Measurements from ENCODE around the gene CORO2B. TPM values are rescaled to one million over a fixed set of nuclear protein-coding genes. Genes with fewer than 3 reads are reported as not detected.

Gene CORO2B
- total and polyA plus RNA-seq, 10 donors = 0.93 to 8.8 (median 3.6) TPM

- Histone ChIP-seq H3K36me3 (no peaks in the 10 kb centered on the region), H3K4me3 (no peak overlapping the region), H3K27ac (no peak overlapping the region), H3K27me3 (replicated peaks in 1 of 7) (peaks cover 0 to 95% (median 33%) of the 10 kb centered on the region in 7 donors), H3K4me1 (peaks cover 4 to 30% (median 24%) of the 10 kb centered on the region in 6 donors), H3K9me3 (no peaks in the 10 kb centered on the region)
- intact Hi-C loops (cut with DNase I; ENCODE audit: low total_unique reads) = no loop called here
- DNase-seq = no peak
- WGBS, 5 donors = 80 to 91% (median 85%) methylated on average over 6 of the region's 6 CpGs
- TF ChIP-seq POLR2A (IDR thresholded peaks at IDR 0.05) (no peak), POLR2AphosphoS5 (IDR thresholded peaks at IDR 0.05) (no peak), CTCF (IDR thresholded peaks at IDR 0.05 in 8 of 11, conservative IDR thresholded peaks at IDR 0.05 in 3 of 11) (no peak)
These were observed 4.2 kb upstream of the CORO2B start for GRCh38 chr15:68574629-68575028.

- intact Hi-C loops (cut with DNase I; ENCODE audit: low total_unique reads) = no loop called here
- H3K9me3 ChIP-seq = no peaks in the 10 kb centered on the region
- H3K4me1 ChIP-seq = peaks cover 4 to 44% (median 27%) of the 10 kb centered on the region in 6 donors
- 84 to 93% (median 88%) methylated on average over 5 of the region's 5 CpGs for WGBS, 5 donors
- DNase-seq = no peak
- no peak overlapping the region for H3K4me3 ChIP-seq
- H3K27ac ChIP-seq = no peak overlapping the region
- no peaks in the 10 kb centered on the region for H3K36me3 ChIP-seq
- TF ChIP-seq POLR2A (IDR thresholded peaks at IDR 0.05) (no peak), CTCF (IDR thresholded peaks at IDR 0.05 in 8 of 11, conservative IDR thresholded peaks at IDR 0.05 in 3 of 11) (no peak), POLR2AphosphoS5 (IDR thresholded peaks at IDR 0.05) (no peak)
- H3K27me3 ChIP-seq (replicated peaks in 1 of 7) = peaks cover 0 to 97% (median 34%) of the 10 kb centered on the region in 7 donors
These were observed 2.4 kb upstream of the CORO2B start for GRCh38 chr15:68576235-68576892.

- no peak for TF ChIP-seq POLR2A (IDR thresholded peaks at IDR 0.05)
- peak; percentile 7 to 61 (median 28) for TF ChIP-seq POLR2AphosphoS5 (IDR thresholded peaks at IDR 0.05)
- peak in 9 of 11 experiments; percentile 14 to 74 (median 56) for TF ChIP-seq CTCF (IDR thresholded peaks at IDR 0.05 in 8 of 11, conservative IDR thresholded peaks at IDR 0.05 in 3 of 11)
- peaks cover 0 to 77% (median 34%) of the 10 kb centered on the region in 7 donors for H3K27me3 ChIP-seq (replicated peaks in 1 of 7)
- peak overlapping the region in 7 of 8 donors; percentile 51 to 84 (median 78) for H3K27ac ChIP-seq
- 0 to 2% (median 1%) methylated on average over 30 to 79 of the region's 79 CpGs for WGBS, 5 donors
- intact Hi-C loops (cut with DNase I; ENCODE audit: low total_unique reads) = no loop called here
- H3K36me3 ChIP-seq = no peaks in the 10 kb centered on the region
- no peaks in the 10 kb centered on the region for H3K9me3 ChIP-seq
- H3K4me3 ChIP-seq = peak overlapping the region; percentile 41 to 81 (median 60)
- peaks cover 4 to 48% (median 27%) of the 10 kb centered on the region in 6 donors for H3K4me1 ChIP-seq
- DNase-seq = peak; percentile 89
These were observed 416 bp upstream of the CORO2B start for GRCh38 chr15:68578175-68578979.
